Vagina (tissue), 2 donors: ENCODE measurements around the gene FSTL4.

Experiments
- CTCF ChIP-seq, 3 experiments: fragments of 450-650 bp in 2 of 3; fragments of 200-600 bp in 1 of 3; sonication (generic) in 1 of 3; IDR thresholded peaks; one replicate each; pipeline ENCODE4 v1.5.1; 2017 to 2019; ENCODE audit warnings: antibody characterized with exemption in 3 of 3, mild to moderate bottlenecking in 2 of 3, moderate library complexity in 2 of 3
- POLR2A ChIP-seq, 2 donors: fragments of 450-650 bp; IDR thresholded peaks; one replicate each; pipeline ENCODE4 v1.6.1; 2017; ENCODE audit warnings: antibody characterized with exemption in 2 of 2, mild to moderate bottlenecking in 2 of 2, moderate library complexity in 2 of 2
- POLR2AphosphoS5 ChIP-seq, 2 donors: sonication (generic); formaldehyde crosslinking; IDR thresholded peaks; one replicate each; pipeline ENCODE4 v1.9.0; 2017; ENCODE audit warnings: antibody characterized with exemption in 2 of 2, mild to moderate bottlenecking in 2 of 2, low read depth in 1 of 2; ENCODE audit not compliant: insufficient read depth in 1 of 2

- TF ChIP-seq CTCF (IDR thresholded peaks at IDR 0.05) (no peak), POLR2A (IDR thresholded peaks at IDR 0.05) (no peak), POLR2AphosphoS5 (IDR thresholded peaks at IDR 0.05; ENCODE audit: insufficient read depth in 1 of 2, low read depth in 1 of 2) (no peak)
These were observed 381.3 kb downstream of the FSTL4 start for GRCh38 chr5:133230823-133231578.
